ENCODE data around the gene PAX2. TPM values are rescaled to one million over a fixed set of nuclear protein-coding genes. Genes with fewer than 3 reads are reported as not detected.

The PAX2 gene
- total RNA-seq, 1 donor from 2014 or later, result 5.1 TPM

DNA sequence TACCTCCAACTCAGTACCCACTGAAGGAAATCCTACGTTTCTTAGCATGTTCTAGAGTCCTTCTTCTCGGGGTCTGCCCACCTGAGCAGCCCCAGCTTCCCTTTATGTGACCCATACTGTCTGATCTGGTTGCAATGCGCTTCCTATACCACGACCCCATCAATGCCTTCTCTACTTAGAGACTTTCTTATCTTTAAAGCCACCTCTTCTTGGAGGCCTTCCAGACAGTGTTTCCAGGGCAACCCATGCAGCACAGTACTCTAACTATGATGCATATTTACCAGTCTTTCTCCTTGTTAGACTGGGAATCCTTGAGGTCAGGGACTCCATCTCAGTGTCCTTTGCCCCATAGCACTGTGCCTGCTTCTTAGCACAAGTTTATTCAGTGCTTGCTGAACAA, 112.9 kb downstream of the PAX2 start:
- Histone ChIP-seq H3K4me3 (ENCODE audit: low read depth, low read length) (no peak overlapping the region), H3K36me3 (ENCODE audit: control insufficient read depth, insufficient read depth, low read length) (no peaks in the 10 kb centered on the region), H3K27me3 (ENCODE audit: control insufficient read depth, insufficient read depth, low read length) (peaks cover 30% of the 10 kb centered on the region)
- TF ChIP-seq, protein P1, sequence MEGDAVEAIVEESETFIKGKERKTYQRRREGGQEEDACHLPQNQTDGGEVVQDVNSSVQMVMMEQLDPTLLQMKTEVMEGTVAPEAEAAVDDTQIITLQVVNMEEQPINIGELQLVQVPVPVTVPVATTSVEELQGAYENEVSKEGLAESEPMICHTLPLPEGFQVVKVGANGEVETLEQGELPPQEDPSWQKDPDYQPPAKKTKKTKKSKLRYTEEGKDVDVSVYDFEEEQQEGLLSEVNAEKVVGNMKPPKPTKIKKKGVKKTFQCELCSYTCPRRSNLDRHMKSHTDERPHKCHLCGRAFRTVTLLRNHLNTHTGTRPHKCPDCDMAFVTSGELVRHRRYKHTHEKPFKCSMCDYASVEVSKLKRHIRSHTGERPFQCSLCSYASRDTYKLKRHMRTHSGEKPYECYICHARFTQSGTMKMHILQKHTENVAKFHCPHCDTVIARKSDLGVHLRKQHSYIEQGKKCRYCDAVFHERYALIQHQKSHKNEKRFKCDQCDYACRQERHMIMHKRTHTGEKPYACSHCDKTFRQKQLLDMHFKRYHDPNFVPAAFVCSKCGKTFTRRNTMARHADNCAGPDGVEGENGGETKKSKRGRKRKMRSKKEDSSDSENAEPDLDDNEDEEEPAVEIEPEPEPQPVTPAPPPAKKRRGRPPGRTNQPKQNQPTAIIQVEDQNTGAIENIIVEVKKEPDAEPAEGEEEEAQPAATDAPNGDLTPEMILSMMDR (IDR thresholded peaks at IDR 0.05; ENCODE audit: insufficient read depth, low read length, poor library complexity, severe bottlenecking), result no peak
- DNase-seq (ENCODE audit: low read depth), result no peak

GRCh38 chr10:100858747-100859483, 113.5 kb downstream of the PAX2 start:
- H3K4me3 ChIP-seq (ENCODE audit: low read depth, low read length), result no peak overlapping the region
- no peaks in the 10 kb centered on the region for H3K36me3 ChIP-seq (ENCODE audit: control insufficient read depth, insufficient read depth, low read length)
- peaks cover 32% of the 10 kb centered on the region for H3K27me3 ChIP-seq (ENCODE audit: control insufficient read depth, insufficient read depth, low read length)
- DNase-seq (ENCODE audit: low read depth), result no peak
- TF ChIP-seq, protein P1 (IDR thresholded peaks at IDR 0.05; ENCODE audit: insufficient read depth, low read length, poor library complexity, severe bottlenecking), result no peak

DNA sequence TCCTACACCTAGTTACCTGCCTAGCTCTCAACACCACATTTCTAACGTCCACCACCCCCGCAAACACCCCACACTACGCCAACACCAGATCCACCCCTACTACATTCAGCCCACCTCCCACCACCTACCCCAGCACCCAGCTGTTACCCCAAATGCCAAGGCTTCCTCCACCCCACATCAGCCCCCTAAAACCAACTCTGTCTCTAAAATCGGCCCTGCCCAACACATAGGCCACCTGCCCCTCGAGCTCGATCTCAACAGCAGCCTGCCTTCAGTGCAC, 114.0 kb downstream of the PAX2 start:
- Histone ChIP-seq H3K4me3 (ENCODE audit: low read depth, low read length) (no peak overlapping the region), H3K36me3 (ENCODE audit: control insufficient read depth, insufficient read depth, low read length) (no peaks in the 10 kb centered on the region), H3K27me3 (ENCODE audit: control insufficient read depth, insufficient read depth, low read length) (peaks cover 32% of the 10 kb centered on the region)
- TF ChIP-seq, protein P1 (IDR thresholded peaks at IDR 0.05; ENCODE audit: insufficient read depth, low read length, poor library complexity, severe bottlenecking), result no peak
- no peak for DNase-seq (ENCODE audit: low read depth)

DNA sequence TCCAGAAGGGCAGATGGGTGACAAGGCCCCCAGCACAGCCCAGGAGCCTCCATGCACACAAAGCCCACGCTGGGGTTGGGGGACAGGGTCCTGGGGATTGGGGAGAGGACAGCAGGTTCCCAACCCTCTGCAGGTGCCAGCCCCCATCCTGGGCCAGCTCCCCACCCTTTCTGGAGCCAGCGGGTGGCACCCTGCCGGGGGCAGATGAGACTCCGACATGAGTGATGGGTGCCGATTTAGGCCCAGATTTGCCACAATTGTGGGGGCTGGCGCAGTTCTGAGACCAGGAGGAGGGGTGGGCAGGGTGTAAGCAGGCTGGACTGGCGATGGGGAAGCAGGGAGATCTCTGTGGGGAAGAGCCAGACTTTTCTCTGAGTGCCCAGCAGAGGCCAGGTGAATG, 118.1 kb downstream of the PAX2 start:
- TF ChIP-seq, protein P1 (IDR thresholded peaks at IDR 0.05; ENCODE audit: insufficient read depth, low read length, poor library complexity, severe bottlenecking), result no peak
- H3K27me3 ChIP-seq (ENCODE audit: control insufficient read depth, insufficient read depth, low read length), result peaks cover 41% of the 10 kb centered on the region
- H3K36me3 ChIP-seq (ENCODE audit: control insufficient read depth, insufficient read depth, low read length), result no peaks in the 10 kb centered on the region
- H3K4me3 ChIP-seq (ENCODE audit: low read depth, low read length), result no peak overlapping the region
- no peak for DNase-seq (ENCODE audit: low read depth)

- Histone ChIP-seq H3K4me3 (ENCODE audit: low read depth, low read length) (no peak overlapping the region), H3K27me3 (ENCODE audit: control insufficient read depth, insufficient read depth, low read length) (peaks cover 33% of the 10 kb centered on the region), H3K36me3 (ENCODE audit: control insufficient read depth, insufficient read depth, low read length) (no peaks in the 10 kb centered on the region)
- TF ChIP-seq, protein P1 (IDR thresholded peaks at IDR 0.05; ENCODE audit: insufficient read depth, low read length, poor library complexity, severe bottlenecking), result no peak
- no peak for DNase-seq (ENCODE audit: low read depth)
These were observed 118.9 kb downstream of the PAX2 start for GRCh38 chr10:100864036-100864885.

Data from kidney epithelial cell (primary cell).